GM10266 (cell line): ENCODE data around the gene TNRC6B.
"Not testable (repeated sequence)": the region's sequence is repeated elsewhere in the genome, so short reads cannot be mapped to it uniquely, and the experiment has no call there.

Source experiments
- DNase-seq: peaks from one replicate; pipeline ENCODE4 v3.0.0; 2012; ENCODE audit errors: extremely low spot score
- TF ChIP-seq, protein P1 (sequence below): IDR thresholded peaks from 2 replicates; pipeline ENCODE4 v1.5.1; 2012; ENCODE audit warnings: mild to moderate bottlenecking, low read depth; ENCODE audit not compliant: control insufficient read depth, insufficient read depth; ENCODE audit errors: missing control alignments

Gene TNRC6B

DNA sequence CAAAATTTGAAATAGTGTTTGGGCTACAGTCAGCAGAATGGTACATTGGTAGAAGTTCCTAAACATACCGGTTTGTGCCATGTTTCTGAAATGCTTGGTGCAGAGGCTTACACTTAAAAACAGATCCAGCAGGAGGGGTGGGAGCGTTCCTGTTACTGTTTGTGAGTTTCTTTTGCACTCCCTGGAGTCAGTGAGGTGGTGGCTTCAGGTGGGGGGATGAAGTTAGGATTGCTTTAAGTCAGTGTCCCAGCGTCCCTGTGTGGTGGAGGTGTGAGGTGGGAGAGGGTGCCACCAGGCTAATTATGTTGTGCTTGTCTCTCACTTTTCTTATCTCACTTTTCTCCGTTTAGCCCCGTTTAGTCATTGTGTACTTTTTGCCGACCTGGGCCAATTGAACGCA lies 9.7 kb downstream of the TNRC6B start:
- DNase-seq: no peak
- TF ChIP-seq, protein P1, sequence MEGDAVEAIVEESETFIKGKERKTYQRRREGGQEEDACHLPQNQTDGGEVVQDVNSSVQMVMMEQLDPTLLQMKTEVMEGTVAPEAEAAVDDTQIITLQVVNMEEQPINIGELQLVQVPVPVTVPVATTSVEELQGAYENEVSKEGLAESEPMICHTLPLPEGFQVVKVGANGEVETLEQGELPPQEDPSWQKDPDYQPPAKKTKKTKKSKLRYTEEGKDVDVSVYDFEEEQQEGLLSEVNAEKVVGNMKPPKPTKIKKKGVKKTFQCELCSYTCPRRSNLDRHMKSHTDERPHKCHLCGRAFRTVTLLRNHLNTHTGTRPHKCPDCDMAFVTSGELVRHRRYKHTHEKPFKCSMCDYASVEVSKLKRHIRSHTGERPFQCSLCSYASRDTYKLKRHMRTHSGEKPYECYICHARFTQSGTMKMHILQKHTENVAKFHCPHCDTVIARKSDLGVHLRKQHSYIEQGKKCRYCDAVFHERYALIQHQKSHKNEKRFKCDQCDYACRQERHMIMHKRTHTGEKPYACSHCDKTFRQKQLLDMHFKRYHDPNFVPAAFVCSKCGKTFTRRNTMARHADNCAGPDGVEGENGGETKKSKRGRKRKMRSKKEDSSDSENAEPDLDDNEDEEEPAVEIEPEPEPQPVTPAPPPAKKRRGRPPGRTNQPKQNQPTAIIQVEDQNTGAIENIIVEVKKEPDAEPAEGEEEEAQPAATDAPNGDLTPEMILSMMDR: no peak

DNA sequence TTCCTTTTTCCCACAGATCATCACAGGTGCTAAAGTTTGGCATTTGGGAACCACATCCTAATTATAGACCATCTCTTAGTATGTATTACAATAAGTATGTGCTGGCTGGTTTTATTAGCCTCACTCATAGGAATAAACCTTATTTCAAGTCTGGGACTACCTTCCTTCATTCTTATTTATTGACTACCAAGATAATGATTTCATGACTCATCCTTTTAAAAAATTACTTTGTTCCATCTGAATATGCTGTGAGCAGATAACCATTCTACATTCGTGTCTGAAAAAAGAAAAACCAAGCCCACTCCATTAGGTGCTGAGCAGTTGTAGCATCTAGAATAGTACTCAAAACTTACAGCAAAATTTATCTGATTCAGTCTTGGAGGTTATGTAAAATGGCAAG lies 12.3 kb downstream of the TNRC6B start:
- TF ChIP-seq, protein P1: no peak
- DNase-seq: no peak

- TF ChIP-seq, protein P1: no peak
- DNase-seq: no peak
Measured at GRCh38 chr22:40190501-40190900, 12.8 kb downstream of the TNRC6B start.

DNA sequence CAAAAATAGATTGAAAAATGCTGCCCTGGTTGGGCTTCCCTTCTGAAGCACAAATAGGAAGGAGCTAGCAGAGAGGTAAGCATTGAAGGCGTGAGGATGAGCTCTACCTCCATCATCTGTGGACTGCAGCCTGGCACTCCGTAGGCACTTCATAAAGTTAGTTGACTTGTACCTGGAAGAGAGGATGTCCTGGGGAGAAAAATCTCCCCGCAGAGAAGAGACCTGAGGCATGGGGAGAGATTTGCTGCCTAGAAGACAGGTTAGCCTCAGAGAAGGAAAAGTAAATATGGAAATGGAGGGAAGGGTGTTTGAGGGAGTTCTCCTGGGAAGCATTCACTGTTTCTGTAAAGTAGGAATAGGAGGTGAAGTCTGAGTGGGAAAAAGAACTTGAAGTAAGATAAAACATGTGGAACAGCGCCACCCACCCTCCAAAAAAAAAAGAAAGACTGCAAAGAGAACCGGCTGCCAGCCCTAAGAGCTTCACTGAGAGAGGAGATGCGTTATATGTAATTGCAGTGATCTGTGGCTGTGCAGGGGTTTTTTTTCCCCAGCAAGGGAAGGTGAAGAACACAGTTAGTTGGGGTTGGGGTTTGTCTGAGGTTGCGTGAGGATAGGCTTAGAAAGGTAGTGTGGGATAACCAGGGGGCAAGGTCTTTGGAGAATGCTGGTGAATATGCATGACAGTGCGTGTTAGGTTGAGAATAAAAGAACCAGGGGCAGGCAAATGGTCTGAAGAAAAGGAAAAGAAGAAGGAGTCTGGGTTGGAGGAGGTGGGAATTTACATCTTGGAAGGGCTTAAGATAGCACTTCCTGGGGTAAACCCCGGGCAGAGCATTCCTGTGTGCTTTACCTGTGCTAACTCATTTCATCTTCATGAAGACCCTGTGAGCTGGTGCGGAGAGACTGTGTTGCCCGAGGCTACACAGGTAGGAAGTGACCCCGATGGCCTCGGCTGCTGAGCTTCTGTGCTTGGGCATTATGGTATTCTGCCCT lies 16.0 kb downstream of the TNRC6B start:
- DNase-seq: no peak
- TF ChIP-seq, protein P1: no peak

GRCh38 chr22:40194656-40195055 lies 16.9 kb downstream of the TNRC6B start:
- TF ChIP-seq, protein P1: no peak
- DNase-seq: no peak

DNA sequence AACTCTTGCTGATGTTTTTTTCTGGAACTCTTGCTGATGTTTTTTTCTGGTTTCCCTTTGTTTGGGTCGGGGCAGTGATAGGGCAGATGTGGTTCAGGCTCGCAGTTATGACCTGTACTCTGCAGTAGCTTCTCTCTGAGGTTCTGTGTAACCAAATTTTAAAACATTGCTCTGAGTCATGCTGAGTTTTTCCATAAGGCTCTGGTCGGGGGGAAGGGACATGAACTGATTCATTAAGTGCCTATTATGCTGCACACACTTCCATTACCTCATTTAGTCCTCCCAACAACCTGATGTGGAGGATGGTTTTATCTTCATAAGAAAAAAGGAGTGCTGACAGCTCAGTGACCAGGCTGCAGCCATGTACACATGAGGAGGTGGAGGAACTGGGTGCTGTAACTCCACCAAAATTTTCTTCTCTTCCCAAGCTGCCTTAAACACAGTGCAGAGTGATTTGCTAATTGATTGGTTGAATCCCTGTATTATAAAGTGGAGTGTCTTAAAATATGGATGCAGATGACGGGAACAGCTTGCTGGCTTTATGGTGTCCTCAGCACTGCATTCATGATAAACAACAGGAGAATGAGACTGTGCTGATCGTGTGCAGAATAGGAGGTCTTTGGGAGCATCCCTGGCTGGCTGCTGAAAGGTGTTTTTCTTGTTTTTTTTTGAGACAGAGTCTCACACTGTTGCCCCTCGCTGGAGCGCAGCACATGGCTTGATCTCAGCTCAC lies 19.1 kb downstream of the TNRC6B start:
- peak; percentile 39 for DNase-seq
- TF ChIP-seq, protein P1: no peak

- not testable (repeated sequence) for DNase-seq
Measured at GRCh38 chr22:40197421-40197820, 19.7 kb downstream of the TNRC6B start.
